Activated naive CD8-positive, alpha-beta T cell (primary cell): ENCODE measurements around the gene SPC24.
A peak's percentile ranks its signal among the peaks of the same experiment; 100 is the strongest.
"Not testable (repeated sequence)": the region's sequence is repeated elsewhere in the genome, so short reads cannot be mapped to it uniquely, and the experiment has no call there.

ENCODE experiments used
- H3K27ac Mint-ChIP-seq: one replicate; pipeline ENCODE4 v1.8.0; 2021; ENCODE audit warnings: mixed read lengths
- H3K27me3 Mint-ChIP-seq: one replicate; pipeline ENCODE4 v1.8.0; 2021; ENCODE audit warnings: mixed read lengths
- H3K36me3 Mint-ChIP-seq: one replicate; pipeline ENCODE4 v1.8.0; 2021; ENCODE audit warnings: mixed read lengths
- H3K4me1 Mint-ChIP-seq: one replicate; pipeline ENCODE4 v1.8.0; 2021; ENCODE audit warnings: low read depth, mixed read lengths
- H3K4me3 Mint-ChIP-seq: one replicate; pipeline ENCODE4 v1.8.0; 2021; ENCODE audit warnings: mild to moderate bottlenecking, mixed read lengths
- H3K9me3 Mint-ChIP-seq: one replicate; pipeline ENCODE4 v1.8.0; 2021; ENCODE audit warnings: low read depth, mixed read lengths

Gene SPC24

DNA sequence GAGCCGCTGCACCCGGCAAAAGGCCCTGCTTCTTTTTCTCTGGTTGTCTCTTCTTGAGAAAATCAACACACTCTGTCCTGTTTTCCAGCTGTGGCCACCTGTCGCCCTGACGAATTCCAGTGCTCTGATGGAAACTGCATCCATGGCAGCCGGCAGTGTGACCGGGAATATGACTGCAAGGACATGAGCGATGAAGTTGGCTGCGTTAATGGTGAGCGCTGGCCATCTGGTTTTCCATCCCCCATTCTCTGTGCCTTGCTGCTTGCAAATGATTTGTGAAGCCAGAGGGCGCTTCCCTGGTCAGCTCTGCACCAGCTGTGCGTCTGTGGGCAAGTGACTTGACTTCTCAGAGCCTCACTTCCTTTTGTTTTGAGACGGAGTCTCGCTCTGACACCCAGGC is 49.1 kb downstream of the SPC24 start:
- peaks cover 2% of the 10 kb centered on the region for H3K36me3 Mint-ChIP-seq

DNA sequence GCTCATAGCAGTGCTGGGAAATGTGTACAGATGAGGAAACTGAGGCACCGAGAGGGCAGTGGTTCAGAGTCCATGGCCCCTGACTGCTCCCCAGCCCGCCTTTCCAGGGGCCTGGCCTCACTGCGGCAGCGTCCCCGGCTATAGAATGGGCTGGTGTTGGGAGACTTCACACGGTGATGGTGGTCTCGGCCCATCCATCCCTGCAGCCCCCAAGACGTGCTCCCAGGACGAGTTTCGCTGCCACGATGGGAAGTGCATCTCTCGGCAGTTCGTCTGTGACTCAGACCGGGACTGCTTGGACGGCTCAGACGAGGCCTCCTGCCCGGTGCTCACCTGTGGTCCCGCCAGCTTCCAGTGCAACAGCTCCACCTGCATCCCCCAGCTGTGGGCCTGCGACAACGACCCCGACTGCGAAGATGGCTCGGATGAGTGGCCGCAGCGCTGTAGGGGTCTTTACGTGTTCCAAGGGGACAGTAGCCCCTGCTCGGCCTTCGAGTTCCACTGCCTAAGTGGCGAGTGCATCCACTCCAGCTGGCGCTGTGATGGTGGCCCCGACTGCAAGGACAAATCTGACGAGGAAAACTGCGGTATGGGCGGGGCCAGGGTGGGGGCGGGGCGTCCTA is 50.5 kb downstream of the SPC24 start:
- no peak overlapping the region for H3K4me3 Mint-ChIP-seq
- no peak overlapping the region for H3K27ac Mint-ChIP-seq
- H3K27me3 Mint-ChIP-seq, result no peaks in the 10 kb centered on the region
- peaks cover 5% of the 10 kb centered on the region for H3K36me3 Mint-ChIP-seq
- no peaks in the 10 kb centered on the region for H3K4me1 Mint-ChIP-seq
- no peaks in the 10 kb centered on the region for H3K9me3 Mint-ChIP-seq

More for the DNA sequence above, 49.1 kb downstream of the SPC24 start:
- Mint-ChIP-seq H3K9me3 (no peaks in the 10 kb centered on the region), H3K4me1 (no peaks in the 10 kb centered on the region), H3K27ac (no peak overlapping the region), H3K4me3 (no peak overlapping the region), H3K27me3 (no peaks in the 10 kb centered on the region)

DNA sequence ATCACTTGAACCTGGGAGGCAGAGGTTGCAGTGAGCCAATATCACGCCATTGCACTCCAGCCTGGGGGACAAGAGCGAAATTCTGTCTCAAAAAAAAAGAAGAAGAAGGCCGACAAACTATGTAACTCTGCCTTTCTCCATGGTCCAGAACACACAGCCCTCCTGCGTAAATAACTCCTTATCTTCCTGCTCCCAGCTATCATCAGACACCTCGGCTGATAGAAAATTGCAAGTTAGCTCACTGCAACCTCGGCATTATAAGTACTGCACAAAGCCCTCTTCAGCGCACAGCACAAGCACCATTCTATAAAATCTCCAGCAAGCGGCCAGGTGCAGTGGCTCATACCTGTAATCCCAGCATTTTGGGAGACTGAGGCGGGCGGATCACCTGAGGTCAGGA is 51.9 kb downstream of the SPC24 start:
- H3K27ac Mint-ChIP-seq, H3K27me3 Mint-ChIP-seq, H3K4me1 Mint-ChIP-seq, H3K9me3 Mint-ChIP-seq, H3K4me3 Mint-ChIP-seq: not testable (repeated sequence)
- peaks cover 13% of the 10 kb centered on the region for H3K36me3 Mint-ChIP-seq

DNA sequence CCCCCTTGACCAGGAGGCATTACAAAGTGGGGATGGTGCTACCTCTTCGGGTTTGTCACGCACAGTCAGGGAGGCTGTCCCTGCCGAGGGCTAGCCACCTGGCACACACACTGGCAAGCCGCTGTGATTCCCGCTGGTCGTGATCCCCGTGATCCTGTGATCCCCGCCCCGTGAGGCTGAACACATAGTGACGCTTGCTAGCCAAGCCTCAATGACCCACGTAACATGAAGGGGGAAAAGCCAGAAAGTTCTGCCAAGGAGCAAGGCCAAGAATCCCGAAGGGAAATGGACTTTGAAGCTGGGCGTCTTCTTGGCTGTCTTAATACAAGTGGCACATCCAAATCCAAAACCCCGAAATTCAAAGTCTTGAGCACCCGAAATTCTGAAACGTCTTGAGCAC is 52.6 kb downstream of the SPC24 start:
- peaks cover 13% of the 10 kb centered on the region for H3K36me3 Mint-ChIP-seq
- H3K27ac Mint-ChIP-seq, result no peak overlapping the region
- no peaks in the 10 kb centered on the region for H3K9me3 Mint-ChIP-seq
- H3K4me1 Mint-ChIP-seq, result peaks cover 3% of the 10 kb centered on the region
- no peak overlapping the region for H3K4me3 Mint-ChIP-seq
- H3K27me3 Mint-ChIP-seq, result no peaks in the 10 kb centered on the region

DNA sequence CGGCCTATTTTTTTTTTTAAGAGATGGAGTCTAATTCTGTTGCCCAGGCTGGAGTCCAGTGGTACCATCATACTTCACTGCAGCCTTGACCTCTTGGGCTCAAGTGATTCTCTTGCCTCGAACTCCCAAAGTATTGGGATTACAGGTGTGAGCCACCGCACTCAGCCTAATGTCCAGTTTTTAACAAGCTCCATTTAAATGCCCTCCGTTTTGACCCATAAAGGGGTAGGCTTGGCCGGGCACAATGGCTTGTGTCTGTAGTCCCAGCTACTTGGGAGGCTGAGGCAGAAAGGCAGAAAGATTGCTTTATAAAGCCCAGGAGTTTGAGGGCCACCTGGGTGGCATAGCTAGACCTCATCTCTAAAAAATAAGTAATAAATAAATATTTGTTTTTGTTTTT is 54.5 kb downstream of the SPC24 start:
- peaks cover 19% of the 10 kb centered on the region for H3K36me3 Mint-ChIP-seq
- H3K9me3 Mint-ChIP-seq, result no peaks in the 10 kb centered on the region
- no peak overlapping the region for H3K4me3 Mint-ChIP-seq
- H3K27ac Mint-ChIP-seq, result no peak overlapping the region
- no peaks in the 10 kb centered on the region for H3K27me3 Mint-ChIP-seq
- peaks cover 14% of the 10 kb centered on the region for H3K4me1 Mint-ChIP-seq

DNA sequence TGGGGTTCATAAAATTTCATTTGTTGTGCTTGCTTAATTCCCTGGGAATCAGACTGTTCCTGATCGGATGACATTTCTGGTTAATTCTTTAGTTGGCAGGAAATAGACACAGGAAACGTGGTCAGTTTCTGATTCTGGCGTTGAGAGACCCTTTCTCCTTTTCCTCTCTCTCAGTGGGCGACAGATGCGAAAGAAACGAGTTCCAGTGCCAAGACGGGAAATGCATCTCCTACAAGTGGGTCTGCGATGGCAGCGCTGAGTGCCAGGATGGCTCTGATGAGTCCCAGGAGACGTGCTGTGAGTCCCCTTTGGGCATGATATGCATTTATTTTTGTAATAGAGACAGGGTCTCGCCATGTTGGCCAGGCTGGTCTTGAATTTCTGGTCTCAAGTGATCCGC is 55.5 kb downstream of the SPC24 start:
- Mint-ChIP-seq H3K4me1 (peaks cover 22% of the 10 kb centered on the region), H3K9me3 (no peaks in the 10 kb centered on the region), H3K27me3 (no peaks in the 10 kb centered on the region), H3K36me3 (peaks cover 19% of the 10 kb centered on the region), H3K4me3 (no peak overlapping the region), H3K27ac (no peak overlapping the region)

DNA sequence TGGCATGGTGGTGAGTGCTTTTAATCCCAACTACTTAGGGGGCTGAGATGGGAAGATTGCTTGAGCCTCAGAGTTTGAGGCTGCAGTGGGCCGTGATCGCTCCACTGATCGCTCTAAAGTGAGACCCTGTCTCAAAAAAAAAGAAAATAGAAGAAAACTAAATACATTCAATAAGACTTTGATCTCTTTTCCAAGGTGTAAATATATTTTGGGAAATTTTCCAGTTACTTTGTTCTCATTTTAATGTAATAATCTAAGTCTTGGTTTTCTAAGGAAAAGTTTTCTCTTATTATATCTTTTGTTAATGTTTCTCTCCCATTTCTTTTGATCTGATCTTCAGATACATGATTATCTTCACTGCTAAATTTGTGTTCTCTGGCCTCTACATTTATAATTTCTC is 56.7 kb downstream of the SPC24 start:
- Mint-ChIP-seq H3K4me1 (peaks cover 30% of the 10 kb centered on the region), H3K27ac (peak overlapping the region; percentile 41), H3K27me3 (no peaks in the 10 kb centered on the region), H3K36me3 (peaks cover 22% of the 10 kb centered on the region), H3K9me3 (no peaks in the 10 kb centered on the region), H3K4me3 (no peak overlapping the region)

DNA sequence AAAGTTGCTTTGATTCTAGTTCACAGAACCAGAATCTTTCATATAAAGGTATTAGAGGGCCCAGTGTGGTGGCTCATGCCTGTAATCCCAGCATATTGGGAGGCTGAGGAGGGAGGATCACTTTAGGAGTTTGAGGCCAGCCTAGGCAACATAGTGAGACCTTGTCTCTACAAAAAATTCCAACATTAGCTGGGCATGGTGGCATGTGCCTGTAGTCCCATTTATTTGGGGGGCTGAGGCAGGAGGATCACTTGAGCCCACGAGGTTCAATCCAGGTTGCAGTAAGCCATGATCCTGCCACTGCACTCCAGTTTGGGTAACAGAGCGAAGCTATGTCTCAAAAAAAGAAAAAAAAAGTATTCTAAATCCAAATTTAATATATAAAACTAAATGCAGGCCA is 57.3 kb downstream of the SPC24 start:
- no peak overlapping the region for H3K4me3 Mint-ChIP-seq
- H3K27ac Mint-ChIP-seq, result no peak overlapping the region
- H3K4me1 Mint-ChIP-seq, result peaks cover 33% of the 10 kb centered on the region
- no peaks in the 10 kb centered on the region for H3K9me3 Mint-ChIP-seq
- peaks cover 20% of the 10 kb centered on the region for H3K36me3 Mint-ChIP-seq
- H3K27me3 Mint-ChIP-seq, result no peaks in the 10 kb centered on the region

DNA sequence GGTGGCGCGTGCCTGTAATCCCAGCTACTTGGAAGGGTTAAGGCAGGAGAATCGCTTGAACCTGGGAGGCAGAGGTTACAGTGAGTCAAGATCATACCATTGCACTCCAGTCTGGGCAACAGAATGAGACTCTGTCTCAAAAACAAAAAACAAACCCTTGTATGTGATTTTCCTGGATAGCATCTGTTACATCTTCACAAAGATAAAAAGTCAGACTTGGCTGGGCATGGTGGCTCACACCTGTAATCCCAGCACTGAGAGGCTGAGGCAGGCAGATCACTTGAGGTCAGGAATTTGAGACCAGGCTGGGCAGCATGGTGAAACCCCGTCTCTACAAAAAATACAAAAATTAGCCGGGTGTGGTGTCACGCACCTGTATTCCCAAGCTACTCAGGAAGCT is 58.2 kb downstream of the SPC24 start:
- not testable (repeated sequence) for H3K4me3 Mint-ChIP-seq, H3K9me3 Mint-ChIP-seq, H3K27ac Mint-ChIP-seq, H3K27me3 Mint-ChIP-seq
- H3K4me1 Mint-ChIP-seq, result peaks cover 39% of the 10 kb centered on the region
- H3K36me3 Mint-ChIP-seq, result peaks cover 20% of the 10 kb centered on the region

DNA sequence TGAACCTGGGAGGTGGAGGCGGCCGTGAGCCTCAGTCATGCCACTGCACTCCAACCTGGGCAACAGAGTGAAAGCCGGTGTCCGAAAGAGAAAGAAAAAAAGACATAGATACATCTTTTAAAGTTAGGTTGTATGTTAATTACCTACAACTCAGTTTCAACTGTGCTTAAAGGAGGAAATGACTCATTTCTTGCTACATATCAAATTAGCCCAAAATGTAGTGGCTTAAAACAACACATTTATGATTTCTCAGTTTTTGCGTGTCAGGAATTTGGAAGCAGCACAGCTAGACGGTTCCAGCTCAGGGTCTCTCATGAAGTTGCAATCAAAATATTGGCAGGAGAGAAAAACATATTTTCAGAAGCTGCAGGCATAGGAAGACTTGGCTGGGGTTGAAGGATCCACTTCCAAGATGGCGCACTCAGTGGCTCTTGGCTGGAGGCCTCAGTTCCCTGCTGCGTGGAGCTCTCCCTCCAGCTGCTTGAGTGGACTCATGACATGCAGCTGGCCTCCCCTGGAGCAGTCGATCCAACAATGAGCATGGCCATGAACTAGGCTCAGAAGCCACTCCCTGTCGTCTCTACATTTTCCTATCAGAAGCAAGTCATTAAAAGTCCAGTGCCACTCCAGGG is 59.3 kb downstream of the SPC24 start:
- Mint-ChIP-seq H3K9me3 (no peaks in the 10 kb centered on the region), H3K27ac (peak overlapping the region; percentile 91), H3K4me1 (peaks cover 49% of the 10 kb centered on the region), H3K27me3 (no peaks in the 10 kb centered on the region), H3K36me3 (peaks cover 20% of the 10 kb centered on the region), H3K4me3 (peak overlapping the region; percentile 83)
